Upper lobe of left lung (tissue), 6 donors: ENCODE data around the gene PLEKHG4B. TPM values are rescaled to one million over a fixed set of nuclear protein-coding genes. Genes with fewer than 3 reads are reported as not detected.

Source experiments
- ATAC-seq, 2 donors: fragments of 200-7000 bp; cut with Tn5 transposase; one replicate each; pipeline ENCODE4 v1.9.1; 2022; ENCODE audit warnings: mild to moderate bottlenecking in 2 of 2, moderate library complexity in 2 of 2; ENCODE audit not compliant: low FRiP score in 2 of 2
- DNase-seq, 2 donors: peaks; one replicate each; pipeline ENCODE4 v3.0.0-alpha.2; 2019 to 2020
- H3K27ac ChIP-seq, 4 donors: fragments of 200-600 bp; sonication (generic); one replicate each; pipeline ENCODE4 v1.5.1; 2016 to 2019
- H3K27me3 ChIP-seq, 4 donors: fragments of 200-600 bp; sonication (generic); one replicate each; pipeline ENCODE4 v1.5.1; 2017 to 2019
- H3K36me3 ChIP-seq, 4 donors: fragments of 200-600 bp; sonication (generic); one replicate each; pipeline ENCODE4 v1.5.1; 2016 to 2019
- H3K4me1 ChIP-seq, 4 donors: fragments of 200-600 bp; sonication (generic); one replicate each; pipeline ENCODE4 v1.5.1; 2018 to 2019
- H3K4me3 ChIP-seq, 4 donors: fragments of 200-600 bp; sonication (generic); one replicate each; pipeline ENCODE4 v1.5.1; 2017 to 2019; ENCODE audit warnings: mild to moderate bottlenecking in 2 of 4, moderate library complexity in 1 of 4
- H3K9me3 ChIP-seq, 4 donors: fragments of 200-600 bp; sonication (generic); one replicate each; pipeline ENCODE4 v1.5.1; 2018 to 2019
- EP300 ChIP-seq, 4 donors: sonication (generic); formaldehyde crosslinking; IDR thresholded peaks; one replicate each; pipeline ENCODE4 v1.5.1; 2017; ENCODE audit warnings: antibody characterized with exemption in 4 of 4, control low read depth in 2 of 4
- POLR2A ChIP-seq, 4 donors: fragments of 450-650 bp; IDR thresholded peaks; one replicate each; pipeline ENCODE4 v1.5.1; 2016 to 2017; ENCODE audit warnings: antibody characterized with exemption in 4 of 4, mild to moderate bottlenecking in 2 of 4
- POLR2AphosphoS5 ChIP-seq, 2 donors: sonication (generic); formaldehyde crosslinking; IDR thresholded peaks; one replicate each; pipeline ENCODE4 v1.5.1; 2017; ENCODE audit warnings: antibody characterized with exemption in 2 of 2
- WGBS, 2 donors: methylation state at CpG; one replicate each; pipeline ENCODE4 v1.1.5; 2017 to 2018; 5-methylcytosine and 5-hydroxymethylcytosine counted together
- total RNA-seq, 6 donors: library from RNA; depleted of rRNA in 4 of 6; stranded (reverse); fragments of >200 nt in 4 of 6; gene quantifications; one replicate each; pipeline versions ENCODE4 v1.1.0 to v1.2.1, GENCODE V29; 2016 to 2021
- TF ChIP-seq, protein P1 (sequence below), 6 experiments: fragments of 450-650 bp in 4 of 6; fragments of 200-600 bp in 2 of 6; sonication (generic) in 2 of 6; IDR thresholded peaks; one replicate each; pipeline ENCODE4 v1.5.1; 2016 to 2019; ENCODE audit warnings: antibody characterized with exemption in 6 of 6
- donor health status: DM: no; HTN: no; CAD: no; lungs with moderate emphysema.
- donor health status: DM: no; HTN: yes; CAD: no; lungs with severe emphysema.

PLEKHG4B gene
- total RNA-seq, 6 donors from 2014 or later = 0.40 to 5.9 (median 2.9) TPM

DNA sequence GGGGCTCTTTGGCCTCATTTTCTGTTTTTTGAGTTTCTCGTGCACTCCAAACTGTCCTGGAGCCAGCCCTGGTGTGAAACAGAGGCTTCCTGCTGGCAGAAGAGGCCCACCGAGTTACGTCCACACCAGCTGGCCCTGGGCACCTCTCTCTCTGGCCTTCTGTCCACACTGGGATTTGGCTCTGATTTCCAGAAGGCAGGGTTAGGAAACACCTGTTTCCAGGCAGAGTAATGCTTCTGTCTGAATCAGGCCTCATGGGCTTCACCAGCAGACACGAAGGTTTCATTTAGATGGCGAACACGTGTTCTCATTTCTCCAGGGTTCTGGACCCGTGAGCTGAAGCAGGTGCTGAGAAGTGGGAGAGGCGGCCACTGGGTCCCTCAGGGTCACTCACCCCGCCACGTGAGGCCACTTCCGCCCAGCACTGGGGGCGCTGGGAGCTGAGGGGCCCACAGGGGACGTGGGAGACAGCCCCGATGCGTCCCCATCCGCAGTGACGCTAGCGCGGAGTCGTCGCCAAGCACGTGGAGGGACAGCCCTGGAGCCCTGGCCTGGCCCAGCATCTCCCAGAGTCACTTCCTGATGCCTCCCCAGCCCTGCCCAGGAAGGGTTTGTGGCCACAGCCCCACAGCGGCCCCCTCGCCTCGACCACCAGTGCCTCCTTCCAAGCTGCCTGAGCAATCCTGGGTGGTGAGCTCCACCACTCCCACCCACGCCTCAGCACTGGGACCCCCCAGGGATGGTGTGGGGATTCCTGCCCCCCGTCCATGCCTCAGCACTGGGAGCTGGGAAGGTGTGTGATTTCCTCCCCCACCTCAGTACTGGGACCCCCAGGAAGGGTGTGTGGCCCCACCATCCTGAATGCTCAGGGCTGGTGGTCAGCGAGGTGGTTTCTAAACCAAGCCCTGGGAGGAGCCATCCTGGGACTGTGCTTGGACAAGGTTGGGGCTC, 94.4 kb downstream of the PLEKHG4B start:
- Histone ChIP-seq H3K27me3 (no peaks in the 10 kb centered on the region), H3K27ac (no peak overlapping the region), H3K4me3 (no peak overlapping the region), H3K9me3 (no peaks in the 10 kb centered on the region), H3K4me1 (peaks cover 0 to 17% (median 8%) of the 10 kb centered on the region in 4 donors), H3K36me3 (no peaks in the 10 kb centered on the region)
- ATAC-seq (no peak), DNase-seq (peak in 1 of 2 donors; percentile 84)
- WGBS, 2 donors = 79 to 87% methylated on average over 22 to 28 of the region's 28 CpGs
- no peak for TF ChIP-seq POLR2A (IDR thresholded peaks at IDR 0.05)
- TF ChIP-seq, protein P1, sequence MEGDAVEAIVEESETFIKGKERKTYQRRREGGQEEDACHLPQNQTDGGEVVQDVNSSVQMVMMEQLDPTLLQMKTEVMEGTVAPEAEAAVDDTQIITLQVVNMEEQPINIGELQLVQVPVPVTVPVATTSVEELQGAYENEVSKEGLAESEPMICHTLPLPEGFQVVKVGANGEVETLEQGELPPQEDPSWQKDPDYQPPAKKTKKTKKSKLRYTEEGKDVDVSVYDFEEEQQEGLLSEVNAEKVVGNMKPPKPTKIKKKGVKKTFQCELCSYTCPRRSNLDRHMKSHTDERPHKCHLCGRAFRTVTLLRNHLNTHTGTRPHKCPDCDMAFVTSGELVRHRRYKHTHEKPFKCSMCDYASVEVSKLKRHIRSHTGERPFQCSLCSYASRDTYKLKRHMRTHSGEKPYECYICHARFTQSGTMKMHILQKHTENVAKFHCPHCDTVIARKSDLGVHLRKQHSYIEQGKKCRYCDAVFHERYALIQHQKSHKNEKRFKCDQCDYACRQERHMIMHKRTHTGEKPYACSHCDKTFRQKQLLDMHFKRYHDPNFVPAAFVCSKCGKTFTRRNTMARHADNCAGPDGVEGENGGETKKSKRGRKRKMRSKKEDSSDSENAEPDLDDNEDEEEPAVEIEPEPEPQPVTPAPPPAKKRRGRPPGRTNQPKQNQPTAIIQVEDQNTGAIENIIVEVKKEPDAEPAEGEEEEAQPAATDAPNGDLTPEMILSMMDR (IDR thresholded peaks at IDR 0.05) = no peak
- no peak for TF ChIP-seq POLR2AphosphoS5 (IDR thresholded peaks at IDR 0.05)
- no peak for TF ChIP-seq EP300 (IDR thresholded peaks at IDR 0.05)

DNA sequence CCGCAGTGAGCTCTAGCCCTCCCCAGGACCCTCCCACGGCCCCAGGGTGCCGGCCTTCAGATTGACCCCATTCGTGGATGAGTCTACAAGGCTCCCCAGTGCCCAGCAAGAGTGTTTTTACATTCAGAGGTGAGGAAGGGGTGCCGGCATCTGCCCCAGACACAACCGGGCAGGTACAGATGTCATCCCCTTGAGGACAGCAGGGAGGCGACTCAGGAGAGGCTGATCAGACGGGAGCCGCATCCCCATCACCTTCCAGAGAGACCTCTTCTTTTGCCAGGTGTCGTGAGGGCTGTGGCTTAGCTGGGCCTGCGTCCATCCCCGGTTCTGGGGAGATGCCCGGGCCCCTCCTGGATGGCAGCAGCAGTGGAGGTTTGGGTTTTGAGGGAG, 95.1 kb downstream of the PLEKHG4B start:
- peak in 1 of 2 donors; percentile 20 for DNase-seq
- H3K36me3 ChIP-seq = no peaks in the 10 kb centered on the region
- H3K4me1 ChIP-seq = peaks cover 0 to 23% (median 10%) of the 10 kb centered on the region in 4 donors
- peaks cover 0 to 6% (median 3%) of the 10 kb centered on the region in 4 donors for H3K27me3 ChIP-seq
- H3K9me3 ChIP-seq = no peaks in the 10 kb centered on the region
- 82 to 93% methylated on average over 5 to 13 of the region's 13 CpGs for WGBS, 2 donors
- TF ChIP-seq, protein P1 (IDR thresholded peaks at IDR 0.05) = no peak
- TF ChIP-seq EP300 (IDR thresholded peaks at IDR 0.05) (no peak), POLR2AphosphoS5 (IDR thresholded peaks at IDR 0.05) (no peak), POLR2A (IDR thresholded peaks at IDR 0.05) (no peak)
- no peak overlapping the region for H3K4me3 ChIP-seq
- no peak for ATAC-seq
- no peak overlapping the region for H3K27ac ChIP-seq

DNA sequence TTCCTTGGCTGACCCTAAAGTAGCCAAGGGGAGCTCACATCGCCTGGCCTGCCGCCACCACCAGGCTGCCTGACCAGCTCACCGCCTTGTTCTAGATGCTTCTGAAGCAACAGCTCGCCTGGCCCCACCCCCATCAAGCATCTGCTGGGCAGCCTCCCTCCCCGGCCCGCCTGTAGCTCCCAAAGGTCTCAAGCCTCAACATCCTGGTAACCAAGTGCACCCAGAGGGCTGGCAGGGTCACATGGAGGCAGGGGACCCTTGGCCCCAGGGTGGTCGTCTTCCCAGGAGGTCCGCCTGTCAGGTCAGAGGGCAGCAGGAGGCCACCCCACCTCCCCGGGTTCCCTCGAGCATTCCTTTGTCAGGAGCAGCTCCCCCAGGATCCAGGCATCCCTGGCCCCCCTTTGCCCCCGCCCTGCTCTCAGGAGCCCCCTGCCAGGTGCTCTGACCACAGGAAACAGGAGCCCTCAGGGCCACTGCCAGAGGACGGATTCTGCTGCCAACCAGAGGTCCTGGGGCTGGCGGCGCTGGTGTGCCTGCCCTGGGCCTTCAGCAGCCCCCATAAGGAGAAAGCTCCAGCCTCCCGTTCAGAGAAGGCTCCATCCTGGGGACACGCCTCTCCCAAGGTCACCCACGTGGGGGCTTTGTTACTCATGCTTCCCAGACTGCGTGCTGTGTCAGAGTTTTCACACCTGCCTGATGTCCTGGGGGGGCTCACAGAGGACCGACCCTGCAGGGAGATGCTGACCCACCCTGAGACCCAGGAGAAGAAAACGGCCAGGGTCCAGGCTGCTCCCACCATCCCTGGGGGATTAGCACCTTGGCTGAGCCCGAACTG, 95.9 kb downstream of the PLEKHG4B start:
- WGBS, 2 donors = 52 to 55% methylated on average over 19 to 20 of the region's 21 CpGs
- DNase-seq = peak in 1 of 2 donors; percentile 70
- Histone ChIP-seq H3K27me3 (peaks cover 0 to 6% (median 3%) of the 10 kb centered on the region in 4 donors), H3K4me1 (peaks cover 0 to 23% (median 10%) of the 10 kb centered on the region in 4 donors), H3K36me3 (no peaks in the 10 kb centered on the region), H3K27ac (no peak overlapping the region), H3K4me3 (peak overlapping the region in 1 of 4 donors; percentile 22), H3K9me3 (no peaks in the 10 kb centered on the region)
- no peak for ATAC-seq
- no peak for TF ChIP-seq POLR2AphosphoS5 (IDR thresholded peaks at IDR 0.05)
- TF ChIP-seq POLR2A (IDR thresholded peaks at IDR 0.05) = no peak
- no peak for TF ChIP-seq EP300 (IDR thresholded peaks at IDR 0.05)

DNA sequence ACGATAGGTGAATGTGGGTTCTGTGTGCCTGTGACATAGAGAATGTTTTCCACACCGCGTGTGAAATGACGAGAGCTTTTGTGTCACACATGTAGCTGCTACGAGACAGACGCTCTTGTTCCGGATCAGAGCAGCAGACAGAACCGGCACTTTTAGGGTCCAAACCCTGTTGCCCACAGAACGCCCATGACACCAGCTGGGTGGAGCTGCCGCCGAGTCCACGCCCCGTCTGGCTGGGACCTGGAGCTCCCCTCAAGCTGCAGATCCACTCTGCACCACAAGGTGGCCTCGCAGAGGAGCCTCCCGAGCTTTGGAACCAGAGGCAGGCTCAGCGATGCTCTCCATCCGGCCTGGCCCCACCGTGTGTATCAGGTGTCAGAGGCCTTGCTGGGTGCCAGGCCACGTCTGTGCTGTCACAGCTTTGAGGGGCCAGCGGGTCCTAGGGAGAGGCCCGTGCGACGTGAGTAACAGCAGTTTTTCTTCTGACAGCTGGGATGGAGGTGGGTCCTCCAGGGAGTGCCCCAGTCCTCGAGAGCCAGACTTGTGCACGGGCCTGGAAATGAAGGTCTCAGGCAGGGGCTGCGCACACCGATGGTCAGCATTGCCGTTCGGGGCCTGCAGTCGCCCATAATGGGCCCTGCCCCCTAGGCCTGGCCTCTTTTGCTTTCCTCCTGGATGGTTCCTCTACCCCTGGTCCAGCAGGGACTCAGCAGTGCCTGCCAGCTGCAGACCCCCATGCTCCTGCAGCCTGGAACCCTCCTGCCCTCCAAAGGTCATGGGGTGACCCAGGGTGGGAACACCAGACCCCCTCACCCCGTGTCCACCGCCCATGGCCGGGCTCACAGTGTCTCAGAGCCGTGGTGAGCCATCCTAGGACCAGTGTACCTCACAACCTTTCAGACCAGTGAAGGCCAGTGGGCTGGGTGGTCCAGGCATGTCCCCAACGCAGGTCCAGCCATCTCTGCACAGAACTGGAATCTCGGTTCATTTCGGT, 96.8 kb downstream of the PLEKHG4B start:
- peak overlapping the region in 2 of 4 donors; percentile 21 to 22 for H3K4me3 ChIP-seq
- H3K27me3 ChIP-seq = peaks cover 0 to 6% (median 3%) of the 10 kb centered on the region in 4 donors
- peak; percentile 87 to 93 for DNase-seq
- H3K9me3 ChIP-seq = no peaks in the 10 kb centered on the region
- H3K27ac ChIP-seq = no peak overlapping the region
- TF ChIP-seq, protein P1 (IDR thresholded peaks at IDR 0.05) = peak; percentile 94 to 97 (median 95)
- TF ChIP-seq POLR2A (IDR thresholded peaks at IDR 0.05) = no peak
- peaks cover 0 to 23% (median 10%) of the 10 kb centered on the region in 4 donors for H3K4me1 ChIP-seq
- no peaks in the 10 kb centered on the region for H3K36me3 ChIP-seq
- 43 to 54% methylated on average over 11 to 30 of the region's 37 CpGs for WGBS, 2 donors
- ATAC-seq = peak; percentile 86 to 94
